Measurements from ENCODE around the gene TBC1D10B. TPM values are rescaled to one million over a fixed set of nuclear protein-coding genes. Genes with fewer than 3 reads are reported as not detected.

TBC1D10B gene
- total RNA-seq, 5 donors from 2014 or later (not counting 1 experiment from before 2014, with no cell fraction given) = 24.0 to 60.1 (median 52.5) TPM

DNA sequence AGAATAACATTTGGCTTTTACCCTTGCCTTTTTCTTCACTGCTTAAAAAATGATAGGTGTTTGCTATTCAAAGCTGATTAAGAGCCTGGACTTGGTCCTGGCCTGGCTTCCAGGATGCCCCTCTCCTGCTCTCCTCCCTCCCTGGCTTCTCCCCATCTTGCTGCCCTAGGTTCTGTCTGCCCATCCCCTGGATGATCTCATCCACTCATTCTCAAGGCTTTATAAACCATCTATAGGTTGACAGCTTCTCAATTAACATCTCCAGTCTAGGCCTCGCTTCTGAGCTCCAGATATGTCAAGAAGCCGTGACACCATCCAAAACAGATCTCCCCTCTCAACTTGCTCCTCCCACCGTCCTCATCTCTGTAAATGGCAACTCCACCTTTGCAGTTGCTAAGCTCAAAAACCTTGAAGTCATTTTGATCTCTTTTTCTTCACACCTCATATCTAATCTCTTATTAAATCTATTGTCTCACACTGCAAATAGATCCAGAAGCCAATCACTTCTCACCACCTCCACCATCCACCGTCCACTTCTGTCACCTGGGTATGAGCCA lies 45.8 kb upstream of the TBC1D10B start:
- ChIA-PET CTCF (interaction anchor here in 1 of 2 donors (1.2 to 1.4 kb wide), 3 partner anchors 9 to 45 kb away, joined by 4 read pairs; partner anchors contain the start of genes DCTPP1 and ZNF771), POLR2A (no interaction called here)
- DNase-seq = no peak
- no peak overlapping the region for H3K4me3 Mint-ChIP-seq
- H3K27me3 Mint-ChIP-seq = no peaks in the 10 kb centered on the region
- peaks cover 8% of the 10 kb centered on the region for H3K36me3 Mint-ChIP-seq
- Histone ChIP-seq H3K36me3 (ENCODE audit: control insufficient read depth in 2 of 2, extremely low read depth in 1 of 2, insufficient read depth in 1 of 2, low read length in 1 of 2) (peaks cover 5 to 9% of the 10 kb centered on the region in 2 donors), H3K27me3 (replicated peaks in 1 of 2; ENCODE audit: control insufficient read depth in 2 of 2, extremely low read depth in 1 of 2, insufficient read depth in 2 of 2, low read length in 1 of 2) (no peaks in the 10 kb centered on the region), H3K27ac (ENCODE audit: low read length) (no peak overlapping the region), H3K4me1 (ENCODE audit: control insufficient read depth in 1 of 2, extremely low read depth in 1 of 2, insufficient read depth in 2 of 2, low read length in 2 of 2) (peaks cover 9 to 18% of the 10 kb centered on the region in 2 experiments), H3K4me3 (ENCODE audit: control insufficient read depth in 1 of 2, extremely low read depth in 1 of 2, low read length in 1 of 2) (no peak overlapping the region), H3K9me3 (no peaks in the 10 kb centered on the region)
- no peak for ATAC-seq (replicated peaks in 1 of 4)
- peaks cover 7 to 18% (median 17%) of the 10 kb centered on the region in 3 donors for H3K4me1 Mint-ChIP-seq
- H3K27ac Mint-ChIP-seq = peak overlapping the region in 1 of 2 donors; percentile 65
- 90% methylated on average over 4 of the region's 4 CpGs for WGBS (ENCODE audit: insufficient coverage)
- no peaks in the 10 kb centered on the region for H3K9me3 Mint-ChIP-seq

DNA sequence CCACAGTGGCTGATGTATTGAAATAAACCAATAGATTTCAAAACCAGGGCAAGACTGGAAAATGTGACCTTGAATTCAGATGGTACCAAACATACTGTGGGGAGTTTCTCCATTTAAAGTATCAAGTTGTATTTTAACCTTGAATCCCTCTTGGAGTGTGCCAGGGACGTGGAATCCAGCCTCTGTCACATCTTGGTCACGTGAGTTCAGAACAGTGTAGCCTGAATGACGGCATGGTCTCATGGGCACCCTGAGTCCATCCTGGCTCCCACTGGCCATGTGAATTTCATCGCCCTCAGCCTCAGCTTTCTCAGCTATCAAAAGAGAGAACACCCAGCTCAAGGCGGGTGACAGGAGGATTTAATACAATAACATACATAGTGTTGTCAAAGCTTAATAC lies 43.9 kb upstream of the TBC1D10B start:
- ChIA-PET CTCF (interaction anchor here in 1 of 2 donors (1.6 kb wide), 1 partner anchor 16 kb away, joined by 5 read pairs; the partner anchor contains the start of gene DCTPP1), POLR2A (no interaction called here)
- Mint-ChIP-seq H3K36me3 (peaks cover 4% of the 10 kb centered on the region), H3K9me3 (no peaks in the 10 kb centered on the region), H3K4me1 (peaks cover 15 to 27% (median 25%) of the 10 kb centered on the region in 3 donors), H3K27ac (no peak overlapping the region), H3K4me3 (no peak overlapping the region), H3K27me3 (no peaks in the 10 kb centered on the region)
- WGBS (ENCODE audit: insufficient coverage) = 100% methylated on average over 4 of the region's 5 CpGs
- DNase-seq (no peak), ATAC-seq (replicated peaks in 1 of 4) (no peak)
- no peak overlapping the region for H3K27ac ChIP-seq (ENCODE audit: low read length)
- no peaks in the 10 kb centered on the region for H3K27me3 ChIP-seq (replicated peaks in 1 of 2; ENCODE audit: control insufficient read depth in 2 of 2, extremely low read depth in 1 of 2, insufficient read depth in 2 of 2, low read length in 1 of 2)
- no peaks in the 10 kb centered on the region for H3K9me3 ChIP-seq
- H3K36me3 ChIP-seq (ENCODE audit: control insufficient read depth in 2 of 2, extremely low read depth in 1 of 2, insufficient read depth in 1 of 2, low read length in 1 of 2) = peaks cover 4 to 8% of the 10 kb centered on the region in 2 donors
- H3K4me3 ChIP-seq (ENCODE audit: control insufficient read depth in 1 of 2, extremely low read depth in 1 of 2, low read length in 1 of 2) = no peak overlapping the region
- peaks cover 9 to 24% of the 10 kb centered on the region in 2 experiments for H3K4me1 ChIP-seq (ENCODE audit: control insufficient read depth in 1 of 2, extremely low read depth in 1 of 2, insufficient read depth in 2 of 2, low read length in 2 of 2)

DNA sequence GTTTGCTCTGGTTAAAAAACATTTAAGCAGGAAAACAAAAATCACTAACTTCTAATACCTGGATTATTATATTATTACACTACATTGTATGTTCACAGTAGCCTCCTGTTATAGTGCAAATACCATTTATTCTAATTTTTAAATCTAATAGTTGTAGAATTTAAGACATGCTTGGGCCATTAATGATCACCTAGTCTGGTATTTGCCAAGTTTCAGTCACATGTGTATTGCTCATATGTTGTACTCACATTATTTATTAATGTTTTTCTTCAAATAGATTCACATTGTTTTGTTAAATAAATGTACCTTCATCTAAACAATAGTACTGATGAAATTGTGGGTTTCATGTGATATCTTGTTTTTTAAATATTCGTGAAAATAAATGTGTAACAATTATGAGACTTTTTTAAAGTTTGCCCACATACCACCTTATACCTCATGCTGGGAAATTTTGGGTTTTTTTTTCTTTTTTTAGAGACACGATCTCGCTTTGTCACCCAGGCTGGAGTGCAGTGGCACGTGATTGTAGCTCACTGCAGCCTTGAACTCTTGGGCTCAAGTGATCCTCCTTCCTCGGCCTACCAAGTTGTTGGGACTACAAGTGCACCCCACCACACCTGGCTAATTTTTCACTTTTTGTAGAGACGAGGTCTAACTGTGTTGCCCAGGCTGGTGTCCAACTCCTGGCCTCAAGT lies 43.0 kb upstream of the TBC1D10B start:
- Mint-ChIP-seq H3K4me1 (peaks cover 24 to 30% (median 30%) of the 10 kb centered on the region in 3 donors), H3K27me3 (no peaks in the 10 kb centered on the region), H3K27ac (no peak overlapping the region), H3K36me3 (peaks cover 4% of the 10 kb centered on the region), H3K4me3 (no peak overlapping the region), H3K9me3 (no peaks in the 10 kb centered on the region)
- no peak overlapping the region for H3K27ac ChIP-seq (ENCODE audit: low read length)
- H3K4me1 ChIP-seq (ENCODE audit: control insufficient read depth in 1 of 2, extremely low read depth in 1 of 2, insufficient read depth in 2 of 2, low read length in 2 of 2) = peaks cover 6 to 27% of the 10 kb centered on the region in 2 experiments
- ChIA-PET POLR2A (no interaction called here), CTCF (interaction anchor here in 1 of 2 donors (1.2 kb wide), 1 partner anchor 43 kb away, joined by 4 read pairs; the partner anchor contains the start of gene TBC1D10B)
- H3K36me3 ChIP-seq (ENCODE audit: control insufficient read depth in 2 of 2, extremely low read depth in 1 of 2, insufficient read depth in 1 of 2, low read length in 1 of 2) = peaks cover 4 to 8% of the 10 kb centered on the region in 2 donors
- WGBS (ENCODE audit: insufficient coverage) = 93% methylated on average over 3 of the region's 6 CpGs
- no peak overlapping the region for H3K4me3 ChIP-seq (ENCODE audit: control insufficient read depth in 1 of 2, extremely low read depth in 1 of 2, low read length in 1 of 2)
- ATAC-seq (replicated peaks in 1 of 4) (no peak), DNase-seq (no peak)
- H3K9me3 ChIP-seq = no peaks in the 10 kb centered on the region
- no peaks in the 10 kb centered on the region for H3K27me3 ChIP-seq (replicated peaks in 1 of 2; ENCODE audit: control insufficient read depth in 2 of 2, extremely low read depth in 1 of 2, insufficient read depth in 2 of 2, low read length in 1 of 2)

DNA sequence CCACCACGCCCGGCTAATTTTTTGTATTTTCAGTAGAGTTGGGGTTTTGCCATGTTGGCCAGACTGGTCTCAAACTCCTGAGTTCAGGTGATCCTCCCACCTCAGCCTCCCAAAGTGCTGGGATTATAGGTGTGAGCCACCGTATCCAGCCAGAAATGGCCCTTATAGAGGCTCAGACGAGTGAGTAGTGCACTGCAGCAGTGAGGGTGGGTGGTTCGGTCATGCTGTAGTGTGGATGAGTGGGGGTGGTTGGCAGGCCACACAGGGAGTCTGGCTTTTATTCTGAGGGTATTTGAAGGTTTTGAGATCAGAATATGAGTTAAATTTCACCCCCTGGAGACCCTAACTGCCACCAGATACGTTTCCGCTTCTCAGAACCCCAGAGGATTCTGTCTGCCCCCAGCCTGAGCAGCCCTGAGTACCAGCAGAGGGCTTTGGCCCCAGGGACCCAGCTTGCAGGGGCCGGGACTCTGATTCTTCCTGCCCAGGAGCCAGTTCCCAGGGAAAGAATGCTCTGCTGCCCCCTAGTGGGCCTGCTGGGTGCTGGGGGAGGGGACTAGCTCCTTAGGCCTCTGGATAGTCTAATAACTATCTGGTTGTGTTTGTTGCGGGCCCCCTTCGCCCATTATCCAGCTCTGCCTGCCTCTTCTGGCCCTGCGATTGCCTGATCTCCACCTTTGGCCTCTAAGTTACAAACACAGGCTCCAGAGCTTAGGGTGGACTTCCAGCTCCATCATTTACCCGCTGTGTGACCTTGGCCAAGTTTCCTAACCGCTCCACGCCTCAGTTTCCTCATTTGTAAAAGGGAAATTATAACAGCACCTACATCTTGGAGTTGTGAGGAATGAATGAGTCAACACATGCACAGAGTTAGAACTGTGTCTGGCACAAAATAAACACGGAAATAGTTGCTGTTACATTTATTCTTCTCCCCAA lies 39.1 kb upstream of the TBC1D10B start:
- H3K36me3 Mint-ChIP-seq = peaks cover 4% of the 10 kb centered on the region
- peak overlapping the region; percentile 59 to 84 for H3K27ac Mint-ChIP-seq

DNA sequence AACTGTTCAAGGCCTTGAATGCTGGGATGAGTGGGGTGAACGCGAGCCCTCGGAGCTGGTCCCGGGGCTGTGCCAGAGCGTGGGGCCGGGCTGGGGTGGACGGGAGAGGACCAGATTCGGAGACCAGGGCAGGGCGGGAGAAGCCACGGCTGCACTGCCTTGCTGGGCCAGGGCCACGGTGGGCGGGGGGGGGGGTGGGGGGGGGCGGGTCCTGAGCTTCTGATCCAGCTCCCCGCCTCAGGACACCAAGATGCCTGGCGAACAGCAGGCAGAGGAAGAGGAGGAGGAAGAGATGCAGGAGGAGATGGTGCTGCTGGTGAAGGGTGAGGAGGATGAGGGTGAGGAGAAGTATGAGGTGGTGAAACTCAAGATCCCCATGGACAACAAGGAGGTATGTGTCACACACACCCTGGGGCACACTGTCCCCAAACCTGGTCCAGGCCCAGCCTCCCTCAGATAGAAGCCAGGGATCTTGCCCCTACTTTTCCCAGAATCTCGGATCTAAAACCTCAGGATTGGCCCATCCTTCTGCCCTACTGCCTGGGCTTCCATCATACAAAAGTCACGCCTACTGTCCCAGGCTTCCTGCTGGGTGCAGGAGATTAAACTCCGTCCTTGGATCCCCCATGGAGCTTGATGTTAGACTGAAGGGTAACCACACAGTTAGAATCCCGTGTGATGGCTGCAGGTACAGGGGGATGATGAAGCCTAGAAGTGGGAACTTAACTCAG lies 37.7 kb upstream of the TBC1D10B start:
- no peaks in the 10 kb centered on the region for H3K9me3 ChIP-seq
- no peak overlapping the region for H3K27ac ChIP-seq (ENCODE audit: low read length)
- Mint-ChIP-seq H3K27ac (peak overlapping the region; percentile 74 to 84), H3K27me3 (no peaks in the 10 kb centered on the region), H3K9me3 (no peaks in the 10 kb centered on the region), H3K4me1 (peaks cover 25 to 31% (median 30%) of the 10 kb centered on the region in 3 donors), H3K36me3 (peaks cover 4% of the 10 kb centered on the region), H3K4me3 (peak overlapping the region; percentile 73 to 94 (median 77))
- H3K4me3 ChIP-seq (ENCODE audit: control insufficient read depth in 1 of 2, extremely low read depth in 1 of 2, low read length in 1 of 2) = peak overlapping the region; percentile 59 to 75
- 33% methylated on average over 6 of the region's 19 CpGs for WGBS (ENCODE audit: insufficient coverage)
- ATAC-seq (replicated peaks in 1 of 4) (peak in 1 of 4 experiments; percentile 4), DNase-seq (no peak)
- H3K36me3 ChIP-seq (ENCODE audit: control insufficient read depth in 2 of 2, extremely low read depth in 1 of 2, insufficient read depth in 1 of 2, low read length in 1 of 2) = peaks cover 2 to 4% of the 10 kb centered on the region in 2 donors
- H3K4me1 ChIP-seq (ENCODE audit: control insufficient read depth in 1 of 2, extremely low read depth in 1 of 2, insufficient read depth in 2 of 2, low read length in 2 of 2) = peaks cover 3 to 31% of the 10 kb centered on the region in 2 experiments
- ChIA-PET POLR2A (interaction anchor here in 1 of 2 donors (0.6 kb wide), 1 partner anchor 169 kb away, joined by 7 read pairs; no protein-coding TSS in a partner anchor), CTCF (interaction anchor here in 1 of 2 donors (0.5 to 4.6 kb wide), 4 partner anchors 22 to 37 kb away, joined by 3 to 32 read pairs (median 6); partner anchors contain the start of genes DCTPP1, SEPTIN1 and TBC1D10B)
- no peaks in the 10 kb centered on the region for H3K27me3 ChIP-seq (replicated peaks in 1 of 2; ENCODE audit: control insufficient read depth in 2 of 2, extremely low read depth in 1 of 2, insufficient read depth in 2 of 2, low read length in 1 of 2)

More for the DNA sequence above, 39.1 kb upstream of the TBC1D10B start:
- ChIA-PET POLR2A (interaction anchor here in 1 of 2 donors (0.6 kb wide), 1 partner anchor 36 kb away, joined by 4 read pairs; no protein-coding TSS in a partner anchor), CTCF (interaction anchor here (0.6 to 4.6 kb wide), 18 partner anchors 9 to 317 kb away, joined by 3 to 32 read pairs (median 4); partner anchors contain the start of genes TBC1D10B (in 2 of the 2), CD2BP2 (in 1 of the 2), DCTPP1 (in 1 of the 2) and SEPTIN1 (in 1 of the 2))
- WGBS (ENCODE audit: insufficient coverage) = 61% methylated on average over 5 of the region's 15 CpGs
- Histone ChIP-seq H3K36me3 (ENCODE audit: control insufficient read depth in 2 of 2, extremely low read depth in 1 of 2, insufficient read depth in 1 of 2, low read length in 1 of 2) (peaks cover 4 to 8% of the 10 kb centered on the region in 2 donors), H3K4me3 (ENCODE audit: control insufficient read depth in 1 of 2, extremely low read depth in 1 of 2, low read length in 1 of 2) (no peak overlapping the region), H3K27me3 (replicated peaks in 1 of 2; ENCODE audit: control insufficient read depth in 2 of 2, extremely low read depth in 1 of 2, insufficient read depth in 2 of 2, low read length in 1 of 2) (no peaks in the 10 kb centered on the region), H3K9me3 (no peaks in the 10 kb centered on the region), H3K4me1 (ENCODE audit: control insufficient read depth in 1 of 2, extremely low read depth in 1 of 2, insufficient read depth in 2 of 2, low read length in 2 of 2) (peaks cover 3 to 31% of the 10 kb centered on the region in 2 experiments), H3K27ac (ENCODE audit: low read length) (no peak overlapping the region)
- peak; percentile 72 to 96 (median 90) for DNase-seq
- Mint-ChIP-seq H3K27me3 (no peaks in the 10 kb centered on the region), H3K4me3 (peak overlapping the region; percentile 41 to 94 (median 47)), H3K9me3 (no peaks in the 10 kb centered on the region), H3K4me1 (peaks cover 25 to 31% (median 30%) of the 10 kb centered on the region in 3 donors)
- ATAC-seq (replicated peaks in 1 of 4) = peak; percentile 51 to 62 (median 58)

All from T-cell (primary cell).